HEK293 (cell line): Measurements from ENCODE around the gene HSPB6.

Source experiments
- BCL11B ChIP-seq: fragments of 450-650 bp; formaldehyde crosslinking; IDR thresholded peaks from 2 replicates; pipeline ENCODE4 v1.5.1; 2016; ENCODE audit warnings: low read depth, missing biosample characterization, missing genetic modification characterization
- EGR2 ChIP-seq: fragments of 450-650 bp; formaldehyde crosslinking; IDR thresholded peaks from 2 replicates; pipeline ENCODE4 v1.5.1; 2016; ENCODE audit warnings: low read depth, missing biosample characterization, missing genetic modification characterization
- KLF16 ChIP-seq: fragments of 450-650 bp; formaldehyde crosslinking; IDR thresholded peaks from 2 replicates; pipeline ENCODE4 v1.5.1; 2017; ENCODE audit warnings: missing biosample characterization, missing genetic modification characterization
- SP3 ChIP-seq: fragments of 450-650 bp; formaldehyde crosslinking; IDR thresholded peaks from 2 replicates; pipeline ENCODE4 v1.5.1; 2016; ENCODE audit warnings: missing biosample characterization, missing genetic modification characterization
- SP7 ChIP-seq: fragments of 450-650 bp; formaldehyde crosslinking; IDR thresholded peaks from 2 replicates; pipeline ENCODE4 v1.5.1; 2016; ENCODE audit warnings: missing biosample characterization, missing genetic modification characterization
- ZBTB48 ChIP-seq: fragments of 450-650 bp; formaldehyde crosslinking; IDR thresholded peaks from 2 replicates; pipeline ENCODE4 v1.5.1; 2016; ENCODE audit warnings: missing biosample characterization, missing genetic modification characterization
- ZNF202 ChIP-seq: fragments of 450-650 bp; formaldehyde crosslinking; IDR thresholded peaks from 2 replicates; pipeline ENCODE4 v1.5.1; 2016; ENCODE audit warnings: missing biosample characterization, missing genetic modification characterization, borderline replicate concordance
- ZNF248 ChIP-seq: fragments of 450-650 bp; formaldehyde crosslinking; IDR thresholded peaks from 2 replicates; pipeline ENCODE4 v1.5.1; 2017; ENCODE audit warnings: missing biosample characterization, missing genetic modification characterization
- ZNF366 ChIP-seq: fragments of 450-650 bp; formaldehyde crosslinking; conservative IDR thresholded peaks from 2 replicates; pipeline ENCODE4 v1.5.1; 2016; ENCODE audit warnings: missing biosample characterization, missing genetic modification characterization
- ZNF391 ChIP-seq: fragments of 450-650 bp; formaldehyde crosslinking; IDR thresholded peaks from 2 replicates; pipeline ENCODE4 v1.5.1; 2016; ENCODE audit warnings: low read depth, missing biosample characterization, missing genetic modification characterization, borderline replicate concordance
- ZNF423 ChIP-seq: fragments of 450-650 bp; formaldehyde crosslinking; IDR thresholded peaks from 2 replicates; pipeline ENCODE4 v1.5.1; 2016; ENCODE audit warnings: missing biosample characterization, missing genetic modification characterization
- ZNF426 ChIP-seq: fragments of 450-650 bp; formaldehyde crosslinking; IDR thresholded peaks from 2 replicates; pipeline ENCODE4 v1.5.1; 2017; ENCODE audit warnings: missing biosample characterization, missing genetic modification characterization, mild to moderate bottlenecking, inconsistent platforms, moderate library complexity
- ZNF501 ChIP-seq: fragments of 450-650 bp; formaldehyde crosslinking; IDR thresholded peaks from 2 replicates; pipeline ENCODE4 v1.5.1; 2016; ENCODE audit warnings: missing biosample characterization, missing genetic modification characterization
- ZNF529 ChIP-seq: fragments of 450-650 bp; formaldehyde crosslinking; IDR thresholded peaks from 2 replicates; pipeline ENCODE4 v1.5.1; 2017; ENCODE audit warnings: missing genetic modification characterization, missing biosample characterization; ENCODE audit not compliant: insufficient replicate concordance
- ZNF530 ChIP-seq: fragments of 450-650 bp; formaldehyde crosslinking; IDR thresholded peaks from 2 replicates; pipeline ENCODE4 v1.5.1; 2016; ENCODE audit warnings: low read depth, missing biosample characterization, missing genetic modification characterization
- ZNF571 ChIP-seq: fragments of 450-650 bp; formaldehyde crosslinking; IDR thresholded peaks from 2 replicates; pipeline ENCODE4 v1.5.0; 2017; ENCODE audit warnings: missing biosample characterization, missing genetic modification characterization
- ZNF610 ChIP-seq: fragments of 450-650 bp; formaldehyde crosslinking; IDR thresholded peaks from 2 replicates; pipeline ENCODE4 v1.5.1; 2016; ENCODE audit warnings: missing biosample characterization, missing genetic modification characterization, borderline replicate concordance
- ZNF621 ChIP-seq: fragments of 450-650 bp; formaldehyde crosslinking; IDR thresholded peaks from 2 replicates; pipeline ENCODE4 v1.5.1; 2017; ENCODE audit warnings: missing biosample characterization, missing genetic modification characterization
- ZNF626 ChIP-seq: fragments of 450-650 bp; sonication (Bioruptor Pico); formaldehyde crosslinking; IDR thresholded peaks from 2 replicates; pipeline ENCODE4 v1.5.1; 2018; ENCODE audit warnings: missing biosample characterization, missing genetic modification characterization, inconsistent platforms
- ZNF654 ChIP-seq: fragments of 450-650 bp; formaldehyde crosslinking; IDR thresholded peaks from 2 replicates; pipeline ENCODE4 v1.5.1; 2016; ENCODE audit warnings: low read depth, missing biosample characterization, missing genetic modification characterization
- ZNF776 ChIP-seq: fragments of 450-650 bp; formaldehyde crosslinking; IDR thresholded peaks from 2 replicates; pipeline ENCODE4 v1.5.0; 2017; ENCODE audit warnings: missing biosample characterization, missing genetic modification characterization, borderline replicate concordance
- ZNF837 ChIP-seq: fragments of 450-650 bp; formaldehyde crosslinking; IDR thresholded peaks from 2 replicates; pipeline ENCODE4 v1.5.1; 2016; ENCODE audit warnings: missing biosample characterization, missing genetic modification characterization
- ZNF843 ChIP-seq: fragments of 450-650 bp; formaldehyde crosslinking; IDR thresholded peaks from 2 replicates; pipeline ENCODE4 v1.5.1; 2016; ENCODE audit warnings: missing biosample characterization, missing genetic modification characterization
- TF ChIP-seq, protein P1 (sequence below): fragments of 450-650 bp; formaldehyde crosslinking; optimal IDR thresholded peaks from 2 replicates; pipeline ENCODE3; 2016; ENCODE audit warnings: missing biosample characterization, mild to moderate bottlenecking, missing genetic modification characterization
- TF ChIP-seq, protein P2 (sequence below): fragments of 450-650 bp; formaldehyde crosslinking; IDR thresholded peaks from 2 replicates; pipeline ENCODE4 v1.5.1; 2016; ENCODE audit warnings: missing biosample characterization, missing genetic modification characterization
- TF ChIP-seq, protein P3 (sequence below): fragments of 450-650 bp; formaldehyde crosslinking; IDR thresholded peaks from 2 replicates; pipeline ENCODE4 v1.5.1; 2016; ENCODE audit warnings: missing biosample characterization, missing genetic modification characterization
- TF ChIP-seq, protein P4 (sequence below): fragments of 450-650 bp; formaldehyde crosslinking; IDR thresholded peaks from 2 replicates; pipeline ENCODE4 v1.5.1; 2016; ENCODE audit warnings: missing biosample characterization, missing genetic modification characterization
- TF ChIP-seq, protein P5 (sequence below): fragments of 450-650 bp; formaldehyde crosslinking; conservative IDR thresholded peaks from 2 replicates; pipeline ENCODE4 v1.5.1; 2016; ENCODE audit warnings: low read depth, missing biosample characterization, missing genetic modification characterization

Gene HSPB6

DNA sequence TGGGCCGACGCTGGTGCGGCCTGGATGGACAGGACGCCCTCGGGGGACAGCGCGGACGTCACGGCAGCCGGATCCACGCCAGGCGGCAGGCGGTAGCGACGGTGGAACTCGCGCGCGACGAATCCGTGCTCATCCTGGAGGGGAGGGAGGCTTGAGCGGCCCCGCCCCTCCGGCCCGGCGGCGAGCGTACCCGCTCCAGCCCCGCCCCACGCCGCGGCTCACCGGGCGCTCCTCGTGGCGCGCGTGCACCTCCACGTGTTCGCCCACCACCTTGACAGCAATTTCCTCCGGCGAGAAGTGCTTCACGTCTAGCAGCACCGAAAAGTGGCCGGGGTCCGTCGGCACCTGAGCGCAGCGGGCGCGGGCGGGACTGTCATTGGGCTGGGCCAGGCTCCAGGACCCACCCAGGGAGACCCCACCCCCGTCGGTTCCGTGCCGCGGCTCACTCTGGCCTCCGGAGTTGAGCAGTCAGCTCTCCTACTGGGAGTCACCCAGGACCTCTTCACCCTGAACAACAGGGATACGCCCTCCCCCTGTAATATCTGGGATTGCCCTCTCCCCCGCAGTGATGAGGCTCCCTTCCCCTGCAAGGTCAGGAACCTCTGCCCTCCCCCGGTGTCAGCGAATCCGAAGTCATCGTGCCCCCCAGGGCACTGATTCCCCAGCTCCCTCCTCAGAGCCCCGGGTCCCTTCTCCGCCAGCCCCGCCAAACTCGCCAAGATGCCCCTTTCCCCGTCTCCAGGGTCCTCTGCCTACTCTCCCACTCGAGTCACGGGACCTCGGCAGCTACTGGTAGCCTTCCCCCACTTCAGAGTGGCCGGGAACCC lies 1.1 kb downstream of the HSPB6 start (continued):
- TF ChIP-seq, protein P1, sequence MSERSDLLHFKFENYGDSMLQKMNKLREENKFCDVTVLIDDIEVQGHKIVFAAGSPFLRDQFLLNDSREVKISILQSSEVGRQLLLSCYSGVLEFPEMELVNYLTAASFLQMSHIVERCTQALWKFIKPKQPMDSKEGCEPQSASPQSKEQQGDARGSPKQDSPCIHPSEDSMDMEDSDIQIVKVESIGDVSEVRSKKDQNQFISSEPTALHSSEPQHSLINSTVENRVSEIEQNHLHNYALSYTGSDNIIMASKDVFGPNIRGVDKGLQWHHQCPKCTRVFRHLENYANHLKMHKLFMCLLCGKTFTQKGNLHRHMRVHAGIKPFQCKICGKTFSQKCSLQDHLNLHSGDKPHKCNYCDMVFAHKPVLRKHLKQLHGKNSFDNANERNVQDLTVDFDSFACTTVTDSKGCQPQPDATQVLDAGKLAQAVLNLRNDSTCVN (tag by site-specific recombination), result no peak
- no peak for TF ChIP-seq ZNF423 (tag by site-specific recombination)
- TF ChIP-seq ZNF654, result no peak
- no peak for TF ChIP-seq KLF16 (tag by site-specific recombination)
- TF ChIP-seq EGR2, result no peak
- no peak for TF ChIP-seq ZNF621 (tag by site-specific recombination)
- no peak; the same call in 1 of the 2 replicates for TF ChIP-seq BCL11B (tag by site-specific recombination)
- TF ChIP-seq ZNF843 (tag by site-specific recombination), result no peak
- TF ChIP-seq, protein P2, sequence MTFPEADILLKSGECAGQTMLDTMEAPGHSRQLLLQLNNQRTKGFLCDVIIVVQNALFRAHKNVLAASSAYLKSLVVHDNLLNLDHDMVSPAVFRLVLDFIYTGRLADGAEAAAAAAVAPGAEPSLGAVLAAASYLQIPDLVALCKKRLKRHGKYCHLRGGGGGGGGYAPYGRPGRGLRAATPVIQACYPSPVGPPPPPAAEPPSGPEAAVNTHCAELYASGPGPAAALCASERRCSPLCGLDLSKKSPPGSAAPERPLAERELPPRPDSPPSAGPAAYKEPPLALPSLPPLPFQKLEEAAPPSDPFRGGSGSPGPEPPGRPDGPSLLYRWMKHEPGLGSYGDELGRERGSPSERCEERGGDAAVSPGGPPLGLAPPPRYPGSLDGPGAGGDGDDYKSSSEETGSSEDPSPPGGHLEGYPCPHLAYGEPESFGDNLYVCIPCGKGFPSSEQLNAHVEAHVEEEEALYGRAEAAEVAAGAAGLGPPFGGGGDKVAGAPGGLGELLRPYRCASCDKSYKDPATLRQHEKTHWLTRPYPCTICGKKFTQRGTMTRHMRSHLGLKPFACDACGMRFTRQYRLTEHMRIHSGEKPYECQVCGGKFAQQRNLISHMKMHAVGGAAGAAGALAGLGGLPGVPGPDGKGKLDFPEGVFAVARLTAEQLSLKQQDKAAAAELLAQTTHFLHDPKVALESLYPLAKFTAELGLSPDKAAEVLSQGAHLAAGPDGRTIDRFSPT (tag by site-specific recombination), result no peak
- no peak for TF ChIP-seq ZNF776
- TF ChIP-seq ZNF530 (tag by site-specific recombination), result no peak
- TF ChIP-seq, protein P3, sequence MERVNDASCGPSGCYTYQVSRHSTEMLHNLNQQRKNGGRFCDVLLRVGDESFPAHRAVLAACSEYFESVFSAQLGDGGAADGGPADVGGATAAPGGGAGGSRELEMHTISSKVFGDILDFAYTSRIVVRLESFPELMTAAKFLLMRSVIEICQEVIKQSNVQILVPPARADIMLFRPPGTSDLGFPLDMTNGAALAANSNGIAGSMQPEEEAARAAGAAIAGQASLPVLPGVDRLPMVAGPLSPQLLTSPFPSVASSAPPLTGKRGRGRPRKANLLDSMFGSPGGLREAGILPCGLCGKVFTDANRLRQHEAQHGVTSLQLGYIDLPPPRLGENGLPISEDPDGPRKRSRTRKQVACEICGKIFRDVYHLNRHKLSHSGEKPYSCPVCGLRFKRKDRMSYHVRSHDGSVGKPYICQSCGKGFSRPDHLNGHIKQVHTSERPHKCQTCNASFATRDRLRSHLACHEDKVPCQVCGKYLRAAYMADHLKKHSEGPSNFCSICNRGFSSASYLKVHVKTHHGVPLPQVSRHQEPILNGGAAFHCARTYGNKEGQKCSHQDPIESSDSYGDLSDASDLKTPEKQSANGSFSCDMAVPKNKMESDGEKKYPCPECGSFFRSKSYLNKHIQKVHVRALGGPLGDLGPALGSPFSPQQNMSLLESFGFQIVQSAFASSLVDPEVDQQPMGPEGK (tag by site-specific recombination), result 0 out of 2 replicates have a peak, but pooled peaks have one; percentile 29
- TF ChIP-seq ZBTB48 (tag by site-specific recombination), result no peak
- TF ChIP-seq ZNF366, result no peak
- TF ChIP-seq ZNF426, result no peak
- no peak for TF ChIP-seq ZNF571 (tag by site-specific recombination)
- no peak for TF ChIP-seq ZNF391 (tag by site-specific recombination)
- no peak for TF ChIP-seq SP3 (tag by site-specific recombination)
- no peak for TF ChIP-seq ZNF248 (tag by site-specific recombination)
- TF ChIP-seq, protein P4, sequence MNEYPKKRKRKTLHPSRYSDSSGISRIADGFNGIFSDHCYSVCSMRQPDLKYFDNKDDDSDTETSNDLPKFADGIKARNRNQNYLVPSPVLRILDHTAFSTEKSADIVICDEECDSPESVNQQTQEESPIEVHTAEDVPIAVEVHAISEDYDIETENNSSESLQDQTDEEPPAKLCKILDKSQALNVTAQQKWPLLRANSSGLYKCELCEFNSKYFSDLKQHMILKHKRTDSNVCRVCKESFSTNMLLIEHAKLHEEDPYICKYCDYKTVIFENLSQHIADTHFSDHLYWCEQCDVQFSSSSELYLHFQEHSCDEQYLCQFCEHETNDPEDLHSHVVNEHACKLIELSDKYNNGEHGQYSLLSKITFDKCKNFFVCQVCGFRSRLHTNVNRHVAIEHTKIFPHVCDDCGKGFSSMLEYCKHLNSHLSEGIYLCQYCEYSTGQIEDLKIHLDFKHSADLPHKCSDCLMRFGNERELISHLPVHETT (tag by site-specific recombination), result no peak
- no peak for TF ChIP-seq ZNF529 (tag by site-specific recombination)
- no peak for TF ChIP-seq ZNF610
- no peak for TF ChIP-seq ZNF501 (tag by site-specific recombination)
- TF ChIP-seq ZNF837 (tag by site-specific recombination), result no peak
- TF ChIP-seq ZNF626 (tag by site-specific recombination), result no peak
- TF ChIP-seq, protein P5, sequence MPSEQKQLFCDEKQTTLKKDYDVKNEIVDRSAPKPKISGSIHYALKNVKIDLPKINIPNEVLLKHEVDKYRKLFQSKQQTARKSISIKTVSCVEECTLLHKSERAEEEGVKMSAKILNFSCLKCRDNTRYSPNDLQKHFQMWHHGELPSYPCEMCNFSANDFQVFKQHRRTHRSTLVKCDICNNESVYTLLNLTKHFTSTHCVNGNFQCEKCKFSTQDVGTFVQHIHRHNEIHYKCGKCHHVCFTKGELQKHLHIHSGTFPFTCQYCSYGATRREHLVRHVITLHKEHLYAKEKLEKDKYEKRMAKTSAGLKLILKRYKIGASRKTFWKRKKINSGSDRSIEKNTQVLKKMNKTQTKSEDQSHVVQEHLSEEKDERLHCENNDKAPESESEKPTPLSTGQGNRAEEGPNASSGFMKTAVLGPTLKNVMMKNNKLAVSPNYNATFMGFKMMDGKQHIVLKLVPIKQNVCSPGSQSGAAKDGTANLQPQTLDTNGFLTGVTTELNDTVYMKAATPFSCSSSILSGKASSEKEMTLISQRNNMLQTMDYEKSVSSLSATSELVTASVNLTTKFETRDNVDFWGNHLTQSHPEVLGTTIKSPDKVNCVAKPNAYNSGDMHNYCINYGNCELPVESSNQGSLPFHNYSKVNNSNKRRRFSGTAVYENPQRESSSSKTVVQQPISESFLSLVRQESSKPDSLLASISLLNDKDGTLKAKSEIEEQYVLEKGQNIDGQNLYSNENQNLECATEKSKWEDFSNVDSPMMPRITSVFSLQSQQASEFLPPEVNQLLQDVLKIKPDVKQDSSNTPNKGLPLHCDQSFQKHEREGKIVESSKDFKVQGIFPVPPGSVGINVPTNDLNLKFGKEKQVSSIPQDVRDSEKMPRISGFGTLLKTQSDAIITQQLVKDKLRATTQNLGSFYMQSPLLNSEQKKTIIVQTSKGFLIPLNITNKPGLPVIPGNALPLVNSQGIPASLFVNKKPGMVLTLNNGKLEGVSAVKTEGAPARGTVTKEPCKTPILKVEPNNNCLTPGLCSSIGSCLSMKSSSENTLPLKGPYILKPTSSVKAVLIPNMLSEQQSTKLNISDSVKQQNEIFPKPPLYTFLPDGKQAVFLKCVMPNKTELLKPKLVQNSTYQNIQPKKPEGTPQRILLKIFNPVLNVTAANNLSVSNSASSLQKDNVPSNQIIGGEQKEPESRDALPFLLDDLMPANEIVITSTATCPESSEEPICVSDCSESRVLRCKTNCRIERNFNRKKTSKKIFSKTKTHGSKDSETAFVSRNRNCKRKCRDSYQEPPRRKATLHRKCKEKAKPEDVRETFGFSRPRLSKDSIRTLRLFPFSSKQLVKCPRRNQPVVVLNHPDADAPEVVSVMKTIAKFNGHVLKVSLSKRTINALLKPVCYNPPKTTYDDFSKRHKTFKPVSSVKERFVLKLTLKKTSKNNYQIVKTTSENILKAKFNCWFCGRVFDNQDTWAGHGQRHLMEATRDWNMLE, result no peak
- no peak for TF ChIP-seq SP7 (tag by site-specific recombination)
- TF ChIP-seq ZNF202, result no peak; the same call in 1 of the 2 replicates
